Measurements from ENCODE around the gene TLN1. TPM values are rescaled to one million over a fixed set of nuclear protein-coding genes. Genes with fewer than 3 reads are reported as not detected.

The TLN1 gene, protein sequence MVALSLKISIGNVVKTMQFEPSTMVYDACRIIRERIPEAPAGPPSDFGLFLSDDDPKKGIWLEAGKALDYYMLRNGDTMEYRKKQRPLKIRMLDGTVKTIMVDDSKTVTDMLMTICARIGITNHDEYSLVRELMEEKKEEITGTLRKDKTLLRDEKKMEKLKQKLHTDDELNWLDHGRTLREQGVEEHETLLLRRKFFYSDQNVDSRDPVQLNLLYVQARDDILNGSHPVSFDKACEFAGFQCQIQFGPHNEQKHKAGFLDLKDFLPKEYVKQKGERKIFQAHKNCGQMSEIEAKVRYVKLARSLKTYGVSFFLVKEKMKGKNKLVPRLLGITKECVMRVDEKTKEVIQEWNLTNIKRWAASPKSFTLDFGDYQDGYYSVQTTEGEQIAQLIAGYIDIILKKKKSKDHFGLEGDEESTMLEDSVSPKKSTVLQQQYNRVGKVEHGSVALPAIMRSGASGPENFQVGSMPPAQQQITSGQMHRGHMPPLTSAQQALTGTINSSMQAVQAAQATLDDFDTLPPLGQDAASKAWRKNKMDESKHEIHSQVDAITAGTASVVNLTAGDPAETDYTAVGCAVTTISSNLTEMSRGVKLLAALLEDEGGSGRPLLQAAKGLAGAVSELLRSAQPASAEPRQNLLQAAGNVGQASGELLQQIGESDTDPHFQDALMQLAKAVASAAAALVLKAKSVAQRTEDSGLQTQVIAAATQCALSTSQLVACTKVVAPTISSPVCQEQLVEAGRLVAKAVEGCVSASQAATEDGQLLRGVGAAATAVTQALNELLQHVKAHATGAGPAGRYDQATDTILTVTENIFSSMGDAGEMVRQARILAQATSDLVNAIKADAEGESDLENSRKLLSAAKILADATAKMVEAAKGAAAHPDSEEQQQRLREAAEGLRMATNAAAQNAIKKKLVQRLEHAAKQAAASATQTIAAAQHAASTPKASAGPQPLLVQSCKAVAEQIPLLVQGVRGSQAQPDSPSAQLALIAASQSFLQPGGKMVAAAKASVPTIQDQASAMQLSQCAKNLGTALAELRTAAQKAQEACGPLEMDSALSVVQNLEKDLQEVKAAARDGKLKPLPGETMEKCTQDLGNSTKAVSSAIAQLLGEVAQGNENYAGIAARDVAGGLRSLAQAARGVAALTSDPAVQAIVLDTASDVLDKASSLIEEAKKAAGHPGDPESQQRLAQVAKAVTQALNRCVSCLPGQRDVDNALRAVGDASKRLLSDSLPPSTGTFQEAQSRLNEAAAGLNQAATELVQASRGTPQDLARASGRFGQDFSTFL (N-terminal part only)
- 204 and 344 TPM in 2 replicates for total RNA-seq

DNA sequence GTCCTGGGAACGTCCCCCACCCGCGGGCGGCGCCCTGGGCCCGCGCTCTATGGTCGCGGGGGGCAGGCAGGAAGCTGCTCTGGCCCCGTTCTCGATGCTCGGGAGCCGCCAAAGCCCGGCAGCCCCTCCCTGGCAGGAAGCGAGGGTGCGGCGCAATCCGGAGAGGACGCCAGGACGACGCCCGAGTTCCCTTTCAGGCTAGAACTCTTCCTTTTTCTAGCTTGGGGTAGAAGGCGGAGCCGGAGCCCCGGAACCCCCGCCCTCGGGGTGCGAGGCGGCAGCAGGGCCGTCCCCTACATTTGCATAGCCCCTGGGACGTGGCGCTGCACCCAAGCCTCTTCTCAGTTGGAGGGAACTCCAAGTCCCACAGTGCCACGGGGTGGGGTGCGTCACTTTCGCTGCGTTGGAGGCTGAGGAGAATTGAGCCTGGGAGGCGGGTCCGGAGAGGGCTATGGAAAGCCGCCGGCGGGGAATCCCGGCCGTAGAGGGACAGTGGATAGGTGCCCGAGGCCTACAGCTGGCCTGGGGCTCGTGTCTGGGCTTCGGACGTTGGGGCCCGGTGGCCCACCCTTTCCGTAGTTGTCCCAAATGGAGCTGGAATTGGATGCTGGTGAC lies at the start of gene TLN1, which contains the start of gene CREB3:
Gene TLN1 (minus strand): TSS at position 11 of the 615 bp plus-strand sequence. CDS start 6,501 bp downstream, outside the sequence.
Gene CREB3 (plus strand): TSS at position 482 of the 615 bp plus-strand sequence. CDS start 107 bp downstream, at position 589.

DNA sequence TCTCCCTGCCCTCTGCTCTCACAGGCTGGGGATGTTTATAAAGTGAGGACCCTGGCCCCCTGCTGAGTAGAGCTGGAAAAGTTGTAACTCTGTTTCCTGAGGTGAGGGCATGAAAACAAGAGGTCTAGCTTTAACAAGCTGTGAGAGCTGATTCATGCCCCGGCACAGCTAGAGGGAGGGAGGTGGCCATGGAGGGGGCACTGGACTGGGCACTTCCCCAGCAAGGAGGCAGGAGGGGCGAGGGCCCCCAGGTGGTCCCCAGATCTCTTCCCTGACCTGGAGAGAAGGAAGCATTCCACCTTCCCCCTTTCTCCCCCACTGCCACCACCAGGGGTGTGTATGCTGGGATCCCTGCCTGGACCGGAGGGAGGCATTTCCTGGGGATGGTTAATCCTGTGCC lies 22.3 kb upstream of the TLN1 start, which contains the start of gene MSMP:
Gene MSMP (minus strand): TSS at position 13 of the 400 bp plus-strand sequence. CDS start 147 bp downstream, outside the sequence.

DNA sequence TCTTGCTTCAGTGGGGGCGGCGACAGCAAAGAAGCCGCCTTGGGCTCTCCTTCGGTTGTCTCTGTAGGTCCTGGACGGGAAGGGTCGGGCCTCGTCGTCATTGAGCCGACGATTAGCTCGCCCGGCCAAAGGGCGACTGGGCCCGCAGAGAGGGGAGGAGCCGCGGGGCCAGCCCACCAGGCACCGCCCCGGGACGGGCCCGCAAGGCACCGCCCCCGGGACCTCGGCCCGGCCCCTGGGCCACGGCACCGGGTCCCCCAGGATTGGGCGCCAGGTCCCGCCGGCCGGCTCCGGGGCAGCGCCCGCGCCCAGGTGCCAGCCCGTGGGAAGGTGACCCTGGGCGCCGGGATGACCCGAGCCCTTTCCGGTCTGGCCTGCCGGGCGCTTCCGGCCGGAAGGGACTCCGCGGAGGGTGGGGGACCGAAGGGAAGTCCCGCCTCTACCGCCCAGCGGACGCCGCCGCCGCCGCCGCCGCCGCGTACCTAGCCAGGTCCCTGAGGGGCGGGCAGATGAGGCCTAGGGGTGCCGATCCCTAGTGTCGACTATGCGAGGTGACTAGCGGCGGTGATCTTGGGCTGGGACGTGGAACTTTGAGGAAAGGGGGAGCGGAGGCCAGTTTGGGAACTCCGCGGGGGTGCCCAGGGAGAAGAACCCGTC lies 17.0 kb upstream of the TLN1 start, which contains the start of the genes GBA2 and RGP1:
Gene GBA2 (minus strand): TSS at position 371 of the 657 bp plus-strand sequence. CDS start 524 bp downstream, outside the sequence.
Gene RGP1 (plus strand): TSS at position 430 of the 657 bp plus-strand sequence. CDS start 469 bp downstream, outside the sequence.

DNA sequence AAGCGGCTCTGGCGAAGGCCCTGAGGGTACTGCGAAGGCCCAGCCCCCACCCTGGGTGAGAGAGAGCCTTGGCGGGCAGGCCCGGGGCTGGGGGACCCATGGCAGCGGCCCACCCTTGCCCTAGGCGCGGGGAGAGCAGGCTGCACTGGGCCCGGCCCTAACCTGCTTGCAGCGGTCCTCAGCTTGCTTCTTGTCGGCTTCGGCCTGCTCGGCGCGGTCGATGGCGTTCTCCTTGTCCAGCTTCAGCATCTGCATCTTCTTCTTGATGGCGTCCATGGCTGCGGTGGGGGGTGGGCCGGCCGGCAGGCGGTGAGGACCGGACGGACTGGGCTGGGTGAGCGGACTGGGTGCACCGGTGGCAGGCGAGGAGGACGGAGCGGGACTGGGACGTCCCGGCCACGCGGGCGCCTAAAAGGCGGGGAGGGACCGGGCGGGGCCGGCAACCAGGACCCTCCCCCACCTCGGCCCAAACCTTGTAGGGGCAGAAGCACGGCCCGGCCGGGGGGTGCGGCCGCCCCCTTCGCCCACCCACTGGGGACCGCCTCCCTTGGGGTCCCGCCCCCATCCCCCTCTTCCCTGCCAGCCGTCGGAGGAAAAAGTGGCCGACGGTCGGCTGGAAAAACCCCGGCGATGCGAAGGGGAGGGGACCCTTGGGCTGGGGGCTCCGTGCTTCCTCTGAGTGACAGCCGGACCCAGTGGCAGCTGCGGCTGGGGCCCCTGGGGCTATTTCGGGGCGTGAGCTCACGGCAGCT lies 42.3 kb downstream of the TLN1 start, which contains the start of gene TPM2:
Gene TPM2 (minus strand): TSS at position 384 of the 752 bp plus-strand sequence. CDS start 108 bp downstream, at position 276.

DNA sequence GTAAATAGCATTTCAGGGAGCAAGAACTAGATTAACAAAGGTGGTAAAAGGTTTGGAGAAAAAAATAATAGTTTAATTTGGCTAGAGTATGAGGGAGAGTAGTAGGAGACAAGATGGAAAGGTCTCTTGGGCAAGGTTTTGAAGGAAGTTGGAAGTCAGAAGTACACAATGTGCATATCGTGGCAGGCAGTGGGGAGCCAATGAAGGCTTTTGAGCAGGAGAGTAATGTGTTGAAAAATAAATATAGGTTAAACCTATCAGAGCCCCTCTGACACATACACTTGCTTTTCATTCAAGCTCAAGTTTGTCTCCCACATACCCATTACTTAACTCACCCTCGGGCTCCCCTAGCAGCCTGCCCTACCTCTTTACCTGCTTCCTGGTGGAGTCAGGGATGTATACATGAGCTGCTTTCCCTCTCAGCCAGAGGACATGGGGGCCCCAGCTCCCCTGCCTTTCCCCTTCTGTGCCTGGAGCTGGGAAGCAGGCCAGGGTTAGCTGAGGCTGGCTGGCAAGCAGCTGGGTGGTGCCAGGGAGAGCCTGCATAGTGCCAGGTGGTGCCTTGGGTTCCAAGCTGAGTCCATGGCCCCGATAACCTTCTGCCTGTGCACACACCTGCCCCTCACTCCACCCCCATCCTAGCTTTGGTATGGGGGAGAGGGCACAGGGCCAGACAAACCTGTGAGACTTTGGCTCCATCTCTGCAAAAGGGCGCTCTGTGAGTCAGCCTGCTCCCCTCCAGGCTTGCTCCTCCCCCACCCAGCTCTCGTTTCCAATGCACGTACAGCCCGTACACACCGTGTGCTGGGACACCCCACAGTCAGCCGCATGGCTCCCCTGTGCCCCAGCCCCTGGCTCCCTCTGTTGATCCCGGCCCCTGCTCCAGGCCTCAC lies 58.6 kb downstream of the TLN1 start, which contains the start of gene CA9:
Gene CA9 (plus strand): TSS at position 797 of the 893 bp plus-strand sequence. CDS start 32 bp downstream, at position 829.

DNA sequence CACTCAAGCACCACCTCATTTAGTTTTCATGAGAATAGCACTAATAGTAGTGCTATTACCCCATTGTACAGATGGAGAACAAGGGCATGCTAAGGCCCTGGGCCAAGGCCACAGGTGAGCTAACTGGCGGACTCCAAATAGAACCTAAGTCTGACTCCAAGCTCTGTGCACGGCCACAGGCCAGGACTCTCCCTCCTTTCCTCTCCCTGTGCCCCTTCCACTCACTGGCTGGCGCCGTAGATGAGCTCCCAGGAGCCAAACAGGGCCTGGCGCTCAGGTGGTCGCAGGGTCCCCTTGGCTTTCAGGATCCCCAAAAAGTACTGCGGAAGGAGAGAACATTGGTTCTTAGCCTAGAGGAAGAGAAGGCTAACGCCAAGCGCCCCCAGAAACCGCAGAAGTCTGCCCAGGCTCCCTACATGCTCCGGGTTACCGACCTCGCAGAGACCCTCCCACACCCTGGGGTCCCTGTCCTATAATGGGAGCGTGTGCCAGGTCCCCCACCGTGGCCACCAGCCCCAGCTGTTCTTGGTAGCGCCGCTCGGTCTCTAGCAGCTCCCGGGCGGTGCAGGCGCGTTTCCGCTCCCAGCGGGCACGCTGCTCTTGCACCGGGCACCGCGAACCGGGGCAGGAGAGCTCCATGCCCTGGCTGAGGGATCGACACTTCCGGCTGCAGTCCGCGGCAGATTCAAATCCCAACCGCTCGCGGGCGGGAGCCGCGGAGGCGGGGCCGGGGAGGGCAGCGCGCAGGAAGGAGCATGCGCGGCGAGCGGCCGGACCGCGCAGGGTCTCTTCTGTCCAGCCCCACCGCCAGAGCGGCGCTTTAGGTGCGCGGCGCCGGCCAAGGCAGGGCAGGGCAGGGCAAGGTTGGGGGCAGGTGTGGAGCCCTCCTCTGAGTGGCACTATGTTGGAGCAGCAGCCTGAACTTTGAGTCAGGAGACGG lies 67.2 kb downstream of the TLN1 start, which contains the start of gene ARHGEF39:
Gene ARHGEF39 (minus strand): TSS at position 665 of the 940 bp plus-strand sequence. CDS start 26 bp downstream, at position 639.

GRCh38 chr9:35658137-35658967 lies 73.6 kb downstream of the TLN1 start, which contains the start of gene CCDC107:
TSS of gene CCDC107 (plus strand) at chr9:35658292. CDS start at chr9:35658380, 88 bp downstream.

DNA sequence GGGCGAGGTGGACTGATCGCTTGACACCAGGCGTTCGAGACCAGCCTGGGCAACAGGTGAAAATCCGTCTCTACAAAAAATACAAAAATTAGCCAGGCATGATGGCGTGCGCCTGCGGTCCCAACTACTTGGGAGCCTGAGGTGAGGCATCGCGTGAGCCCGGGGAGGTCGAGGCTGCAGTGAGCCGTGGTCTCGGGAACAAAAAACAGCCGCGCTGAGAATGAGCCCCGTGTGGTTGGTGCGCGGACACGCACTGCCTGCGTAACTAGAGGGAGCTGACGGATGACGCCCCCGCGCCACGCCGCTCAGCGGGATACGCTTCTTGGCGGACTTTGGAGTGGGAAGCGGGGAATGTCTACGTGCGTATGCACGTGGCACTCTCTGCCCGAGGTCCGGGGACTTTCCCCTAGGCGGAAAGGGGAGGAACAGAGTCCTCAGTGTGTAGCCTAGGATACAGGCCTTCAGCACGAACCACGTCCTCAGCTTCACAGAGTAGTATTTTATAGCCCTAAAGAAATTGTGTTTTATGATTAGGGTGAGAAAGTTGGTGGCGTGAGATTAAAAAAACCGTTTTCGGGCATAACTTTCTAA lies 74.4 kb downstream of the TLN1 start, which contains the start of gene RMRP:
Gene RMRP (minus strand): TSS at position 474 of the 591 bp plus-strand sequence.

GRCh38 chr9:35650341-35651158 lies 81.4 kb downstream of the TLN1 start, which contains the start of gene SIT1:
TSS of gene SIT1 (minus strand) at chr9:35650931. CDS start at chr9:35650853, 78 bp downstream.

Other genes starting within 250 kb of the TLN1 start
- 21.5 and 58.0 TPM in 2 replicates for gene RUSC2, start 242.1 kb downstream of the TLN1 start, total RNA-seq
- 20.8 and 31.1 TPM in 2 replicates for gene TESK1, start 126.9 kb downstream of the TLN1 start, total RNA-seq
- 1.6 and 2.2 TPM in 2 replicates for gene CD72, start 113.8 kb downstream of the TLN1 start, total RNA-seq
- gene SIT1, start 81.3 kb downstream of the TLN1 start, total RNA-seq = not detected in 2 replicates
- 6,385 and 12,356 TPM in 2 replicates for gene RMRP, start 74.2 kb downstream of the TLN1 start, total RNA-seq
- 18.2 and 31.6 TPM in 2 replicates for gene CCDC107, start 73.9 kb downstream of the TLN1 start, total RNA-seq
- gene ARHGEF39, start 67.0 kb downstream of the TLN1 start, total RNA-seq = 0.23 and 1.5 TPM in 2 replicates
- 0.77 and 2.9 TPM in 2 replicates for gene CA9, start 58.3 kb downstream of the TLN1 start, total RNA-seq
- gene TPM2, start 42.3 kb downstream of the TLN1 start, total RNA-seq = 655 and 1,286 TPM in 2 replicates
- gene CREB3, start 471 bp upstream of the TLN1 start, total RNA-seq = 50.4 and 62.5 TPM in 2 replicates
- gene GBA2, start 17.0 kb upstream of the TLN1 start, total RNA-seq = 18.2 and 22.5 TPM in 2 replicates
- gene RGP1, start 17.1 kb upstream of the TLN1 start, total RNA-seq = 11.3 and 14.5 TPM in 2 replicates
- gene MSMP, start 22.1 kb upstream of the TLN1 start, total RNA-seq = not detected in 2 replicates
- 13.5 and 17.3 TPM in 2 replicates for gene NPR2, start 59.4 kb upstream of the TLN1 start, total RNA-seq
- 0.09 and 0.82 TPM in 2 replicates for gene SPAG8, start 80.1 kb upstream of the TLN1 start, total RNA-seq
- 14.8 and 17.4 TPM in 2 replicates for gene HINT2, start 82.8 kb upstream of the TLN1 start, total RNA-seq
- not detected in 2 replicates for gene FAM221B, start 96.5 kb upstream of the TLN1 start, total RNA-seq
- gene TMEM8B, start 97.0 kb upstream of the TLN1 start, total RNA-seq = 5.8 and 6.0 TPM in 2 replicates
- gene OR13J1, start 138.2 kb upstream of the TLN1 start, total RNA-seq = not detected in 2 replicates
- 1.4 and 3.3 TPM in 2 replicates for gene HRCT1, start 174.0 kb upstream of the TLN1 start, total RNA-seq
- gene SPAAR, start 177.3 kb upstream of the TLN1 start, total RNA-seq = 1.3 TPM in 1 of 2 replicates, not detected in the other
- not detected in 2 replicates for gene OR2S2, start 226.0 kb upstream of the TLN1 start, total RNA-seq

Data from pericardium fibroblast (primary cell).